ENCODE data around the gene SP140L.

The SP140L gene

GRCh38 chr2:230325316-230326243 lies 1.4 kb upstream of the SP140L start:
- no peak for TF ChIP-seq POLR2AphosphoS5 (IDR thresholded peaks at IDR 0.05; ENCODE audit: low read depth, low read length)

- no peak for TF ChIP-seq REST (IDR thresholded peaks at IDR 0.05; ENCODE audit: insufficient read depth in 1 of 2, low read depth in 2 of 2, low read length in 2 of 2)
- TF ChIP-seq FOXP2 (optimal IDR thresholded peaks at IDR 0.05; ENCODE audit: borderline replicate concordance, extremely low read depth, extremely low read length, insufficient read depth): no peak
- no peak for TF ChIP-seq TAF1 (IDR thresholded peaks at IDR 0.05; ENCODE audit: borderline replicate concordance, insufficient read depth, low read length)
- TF ChIP-seq SIN3A (IDR thresholded peaks at IDR 0.05; ENCODE audit: borderline replicate concordance, insufficient read depth, low read length): no peak
- TF ChIP-seq POLR2AphosphoS5 (IDR thresholded peaks at IDR 0.05; ENCODE audit: low read depth, low read length): no peak
Measured at GRCh38 chr2:230327418-230328154, 593 bp downstream of the SP140L start.

GRCh38 chr2:230328155-230328458 lies 1.1 kb downstream of the SP140L start:
- TF ChIP-seq TAF1 (IDR thresholded peaks at IDR 0.05; ENCODE audit: borderline replicate concordance, insufficient read depth, low read length) (no peak), SIN3A (IDR thresholded peaks at IDR 0.05; ENCODE audit: borderline replicate concordance, insufficient read depth, low read length) (no peak), REST (IDR thresholded peaks at IDR 0.05; ENCODE audit: insufficient read depth in 1 of 2, low read depth in 2 of 2, low read length in 2 of 2) (no peak), FOXP2 (optimal IDR thresholded peaks at IDR 0.05; ENCODE audit: borderline replicate concordance, extremely low read depth, extremely low read length, insufficient read depth) (no peak), POLR2AphosphoS5 (IDR thresholded peaks at IDR 0.05; ENCODE audit: low read depth, low read length) (no peak)

GRCh38 chr2:230329946-230330605 lies 3.1 kb downstream of the SP140L start:
- TF ChIP-seq POLR2AphosphoS5 (IDR thresholded peaks at IDR 0.05; ENCODE audit: low read depth, low read length): no peak
- no peak for TF ChIP-seq TAF1 (IDR thresholded peaks at IDR 0.05; ENCODE audit: borderline replicate concordance, insufficient read depth, low read length)
- TF ChIP-seq REST (IDR thresholded peaks at IDR 0.05; ENCODE audit: insufficient read depth in 1 of 2, low read depth in 2 of 2, low read length in 2 of 2): no peak
- no peak for TF ChIP-seq SIN3A (IDR thresholded peaks at IDR 0.05; ENCODE audit: borderline replicate concordance, insufficient read depth, low read length)
- no peak for TF ChIP-seq FOXP2 (optimal IDR thresholded peaks at IDR 0.05; ENCODE audit: borderline replicate concordance, extremely low read depth, extremely low read length, insufficient read depth)

- TF ChIP-seq SIN3A (IDR thresholded peaks at IDR 0.05; ENCODE audit: borderline replicate concordance, insufficient read depth, low read length): no peak
- TF ChIP-seq POLR2AphosphoS5 (IDR thresholded peaks at IDR 0.05; ENCODE audit: low read depth, low read length): no peak
- no peak for TF ChIP-seq TAF1 (IDR thresholded peaks at IDR 0.05; ENCODE audit: borderline replicate concordance, insufficient read depth, low read length)
- no peak for TF ChIP-seq FOXP2 (optimal IDR thresholded peaks at IDR 0.05; ENCODE audit: borderline replicate concordance, extremely low read depth, extremely low read length, insufficient read depth)
- no peak for TF ChIP-seq REST (IDR thresholded peaks at IDR 0.05; ENCODE audit: insufficient read depth in 1 of 2, low read depth in 2 of 2, low read length in 2 of 2)
Measured at GRCh38 chr2:230330725-230331124, 3.7 kb downstream of the SP140L start.

All from PFSK-1 (cell line).